Mesendoderm (in vitro differentiated cells): Measurements from ENCODE around the gene RPS19.

Source experiments
- DNase-seq: peaks from one replicate; pipeline ENCODE4 v3.0.0; 2013
- H2AK5ac ChIP-seq: 2 replicates; pipeline ENCODE4 v1.6.1; 2013; ENCODE audit warnings: low read length, inconsistent platforms
- H2BK120ac ChIP-seq: 2 replicates; pipeline ENCODE4 v1.6.1; 2013; ENCODE audit warnings: low read depth, mild to moderate bottlenecking, low read length, moderate library complexity, mixed read lengths
- H2BK15ac ChIP-seq: replicated peaks from 2 replicates; pipeline ENCODE4 v1.6.1; 2013; ENCODE audit warnings: low read depth, mild to moderate bottlenecking, moderate library complexity
- H2BK5ac ChIP-seq: 2 replicates; pipeline ENCODE4 v1.6.1; 2013; ENCODE audit warnings: low read length, inconsistent platforms
- H3K18ac ChIP-seq: 2 replicates; pipeline ENCODE4 v1.6.1; 2013; ENCODE audit warnings: mild to moderate bottlenecking, low read length, mixed read lengths
- H3K23ac ChIP-seq: one replicate; pipeline ENCODE4 v1.6.1; 2013; ENCODE audit warnings: low read length
- H3K27ac ChIP-seq: 2 replicates; pipeline ENCODE4 v1.5.1; 2013; ENCODE audit warnings: low read depth, mild to moderate bottlenecking, inconsistent platforms, low read length, moderate library complexity
- H3K27me3 ChIP-seq: 2 replicates; pipeline ENCODE4 v1.6.1; 2013; ENCODE audit warnings: low read length, control low read depth, mild to moderate bottlenecking, inconsistent platforms; ENCODE audit not compliant: insufficient read depth, poor library complexity
- H3K36me3 ChIP-seq: 2 replicates; pipeline ENCODE4 v1.6.1; 2013; ENCODE audit warnings: low read length, inconsistent platforms; ENCODE audit not compliant: control insufficient read depth, insufficient read depth
- H3K4ac ChIP-seq: one replicate; pipeline ENCODE4 v1.6.1; 2013; ENCODE audit warnings: low read depth, mild to moderate bottlenecking, low read length, moderate library complexity
- H3K4me1 ChIP-seq: 2 replicates; pipeline ENCODE4 v1.6.1; 2013; ENCODE audit warnings: low read depth, low read length, inconsistent platforms; ENCODE audit not compliant: control insufficient read depth
- H3K4me2 ChIP-seq: 2 replicates; pipeline ENCODE4 v1.6.1; 2013; ENCODE audit warnings: low read length
- H3K4me3 ChIP-seq: 2 replicates; pipeline ENCODE4 v1.5.1; 2013; ENCODE audit warnings: mild to moderate bottlenecking, low read length
- H3K56ac ChIP-seq: one replicate; pipeline ENCODE4 v1.6.1; 2013; ENCODE audit warnings: low read length
- H3K79me1 ChIP-seq: 2 replicates; pipeline ENCODE4 v1.6.1; 2013; ENCODE audit warnings: low read length, inconsistent platforms
- H3K79me2 ChIP-seq: 2 replicates; pipeline ENCODE4 v1.6.1; 2013; ENCODE audit warnings: mild to moderate bottlenecking, low read length; ENCODE audit not compliant: control insufficient read depth, insufficient read depth
- H3K9ac ChIP-seq: 2 replicates; pipeline ENCODE4 v1.6.1; 2013; ENCODE audit warnings: low read length, inconsistent platforms
- H4K5ac ChIP-seq: one replicate; pipeline ENCODE4 v1.6.1; 2013; ENCODE audit warnings: low read length
- H4K8ac ChIP-seq: one replicate; pipeline ENCODE4 v1.6.1; 2013; ENCODE audit warnings: low read depth, mild to moderate bottlenecking, control low read depth, low read length, moderate library complexity
- WGBS: extraction: QIAGEN DNeasy Blood & Tissue Kit; methylation state at CpG from one replicate; pipeline ENCODE4 v1.1.7; 2013; ENCODE audit warnings: low lambda C conversion rate, missing lambda C conversion rate; ENCODE audit not compliant: insufficient coverage; ENCODE audit errors: extremely low coverage; 5-methylcytosine and 5-hydroxymethylcytosine counted together

The RPS19 gene

GRCh38 chr19:41864374-41864773, 4.3 kb downstream of the RPS19 start:
- Histone ChIP-seq H3K4me2 (no peak overlapping the region), H3K79me2 (peaks cover 57% of the 10 kb centered on the region), H3K18ac (no peak overlapping the region), H3K4me3 (no peak overlapping the region), H3K9ac (peak overlapping the region; percentile 36), H3K23ac (no peak overlapping the region), H3K27ac (no peak overlapping the region), H2BK120ac (no peak overlapping the region), H3K4ac (no peak overlapping the region), H3K27me3 (no peaks in the 10 kb centered on the region), H3K56ac (peak overlapping the region; percentile 46), H2BK5ac (no peak overlapping the region), H3K4me1 (peaks cover 8% of the 10 kb centered on the region), H4K5ac (no peak overlapping the region), H2BK15ac (no peak overlapping the region), H3K79me1 (peaks cover 35% of the 10 kb centered on the region), H4K8ac (no peak overlapping the region), H2AK5ac (no peak overlapping the region), H3K36me3 (peaks cover 33% of the 10 kb centered on the region)
- DNase-seq: no peak
- WGBS: no CpG with 5 or more reads among the region's 5 CpGs

GRCh38 chr19:41866284-41866683, 6.2 kb downstream of the RPS19 start:
- Histone ChIP-seq H3K79me1 (peaks cover 33% of the 10 kb centered on the region), H4K8ac (no peak overlapping the region), H3K23ac (no peak overlapping the region), H2BK15ac (no peak overlapping the region), H3K9ac (peak overlapping the region; percentile 23), H3K56ac (no peak overlapping the region), H3K36me3 (peaks cover 31% of the 10 kb centered on the region), H2AK5ac (no peak overlapping the region), H3K18ac (no peak overlapping the region), H3K4me3 (no peak overlapping the region), H3K4me1 (peaks cover 8% of the 10 kb centered on the region), H3K4me2 (no peak overlapping the region), H3K4ac (no peak overlapping the region), H2BK120ac (no peak overlapping the region), H4K5ac (no peak overlapping the region), H3K79me2 (peaks cover 45% of the 10 kb centered on the region), H2BK5ac (no peak overlapping the region), H3K27ac (no peak overlapping the region), H3K27me3 (no peaks in the 10 kb centered on the region)
- no CpG with 5 or more reads among the region's 3 CpGs for WGBS
- no peak for DNase-seq

GRCh38 chr19:41868120-41868988, 8.3 kb downstream of the RPS19 start:
- no CpG with 5 or more reads among the region's 10 CpGs for WGBS
- Histone ChIP-seq H3K56ac (no peak overlapping the region), H3K23ac (no peak overlapping the region), H4K5ac (no peak overlapping the region), H3K9ac (no peak overlapping the region), H3K27ac (no peak overlapping the region), H2BK5ac (no peak overlapping the region), H4K8ac (no peak overlapping the region), H3K36me3 (peaks cover 24% of the 10 kb centered on the region), H2AK5ac (no peak overlapping the region), H2BK15ac (no peak overlapping the region), H3K4ac (no peak overlapping the region), H3K79me2 (peaks cover 24% of the 10 kb centered on the region), H3K27me3 (no peaks in the 10 kb centered on the region), H3K79me1 (peaks cover 21% of the 10 kb centered on the region), H3K4me3 (no peak overlapping the region), H3K18ac (no peak overlapping the region), H2BK120ac (no peak overlapping the region), H3K4me1 (peaks cover 2% of the 10 kb centered on the region), H3K4me2 (no peak overlapping the region)
- DNase-seq: no peak

- H3K18ac ChIP-seq: no peak overlapping the region
- H3K79me2 ChIP-seq: peaks cover 21% of the 10 kb centered on the region
These were observed 8.9 kb downstream of the RPS19 start for GRCh38 chr19:41868989-41869300.

GRCh38 chr19:41869374-41869955, 9.4 kb downstream of the RPS19 start:
- H3K79me2 ChIP-seq: peaks cover 16% of the 10 kb centered on the region
- H3K79me1 ChIP-seq: peaks cover 16% of the 10 kb centered on the region
- H3K4me3 ChIP-seq: no peak overlapping the region
- no peak overlapping the region for H2BK120ac ChIP-seq
- H4K5ac ChIP-seq: no peak overlapping the region
- no peak overlapping the region for H3K18ac ChIP-seq
- no peak overlapping the region for H2AK5ac ChIP-seq
- H2BK5ac ChIP-seq: no peak overlapping the region
- no peak overlapping the region for H3K27ac ChIP-seq
- no peaks in the 10 kb centered on the region for H3K4me1 ChIP-seq
- no CpG with 5 or more reads among the region's 13 CpGs for WGBS
- DNase-seq: no peak
- no peak overlapping the region for H2BK15ac ChIP-seq
- H3K56ac ChIP-seq: no peak overlapping the region
- H3K23ac ChIP-seq: no peak overlapping the region
- H3K27me3 ChIP-seq: no peaks in the 10 kb centered on the region
- no peak overlapping the region for H4K8ac ChIP-seq
- no peak overlapping the region for H3K9ac ChIP-seq
- no peak overlapping the region for H3K4ac ChIP-seq
- H3K36me3 ChIP-seq: peaks cover 17% of the 10 kb centered on the region
- no peak overlapping the region for H3K4me2 ChIP-seq

More at GRCh38 chr19:41868989-41869300, 8.9 kb downstream of the RPS19 start:
- no peak overlapping the region for H2BK5ac ChIP-seq
- no peak overlapping the region for H3K23ac ChIP-seq
- no peak overlapping the region for H2BK15ac ChIP-seq
- peaks cover 21% of the 10 kb centered on the region for H3K36me3 ChIP-seq
- no peak overlapping the region for H4K5ac ChIP-seq
- no peak overlapping the region for H2BK120ac ChIP-seq
- WGBS: no CpG with 5 or more reads among the region's 12 CpGs
- peaks cover 19% of the 10 kb centered on the region for H3K79me1 ChIP-seq
- no peak overlapping the region for H4K8ac ChIP-seq
- H3K4ac ChIP-seq: no peak overlapping the region
- DNase-seq: no peak
- no peak overlapping the region for H3K56ac ChIP-seq
- no peaks in the 10 kb centered on the region for H3K27me3 ChIP-seq
- no peak overlapping the region for H3K9ac ChIP-seq
- no peak overlapping the region for H3K4me2 ChIP-seq
- H3K4me3 ChIP-seq: no peak overlapping the region
- no peak overlapping the region for H3K27ac ChIP-seq
- H2AK5ac ChIP-seq: no peak overlapping the region
- H3K4me1 ChIP-seq: no peaks in the 10 kb centered on the region
